Suppressor macrophage treated with lipopolysaccharide for 4 hours (primary cell): ENCODE data around the gene SHOC2.

Experiments used
- DNase-seq: peaks from one replicate; pipeline ENCODE4 v3.0.0-alpha.2; 2020

Gene SHOC2

GRCh38 chr10:110947061-110947595 is 27.7 kb downstream of the SHOC2 start:
- no peak for DNase-seq

DNA sequence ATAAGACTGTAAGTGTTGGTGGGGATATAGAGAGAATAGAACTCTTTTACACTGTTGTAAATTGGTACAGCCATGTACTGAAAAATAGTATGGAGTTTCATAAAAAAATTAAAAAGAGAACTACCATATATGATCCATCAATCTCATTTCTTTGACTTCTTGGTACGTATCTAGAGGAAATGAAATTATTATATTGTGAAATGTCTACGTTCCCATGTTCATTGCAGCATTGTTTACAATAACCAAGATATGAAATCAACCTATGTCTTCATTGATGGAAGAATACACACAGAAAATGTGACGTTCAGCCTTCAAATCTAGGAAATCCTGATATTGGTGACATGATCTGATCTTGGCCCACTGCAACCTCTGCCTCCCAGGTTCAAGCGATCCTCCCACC is 32.0 kb downstream of the SHOC2 start:
- peak; percentile 33 for DNase-seq

DNA sequence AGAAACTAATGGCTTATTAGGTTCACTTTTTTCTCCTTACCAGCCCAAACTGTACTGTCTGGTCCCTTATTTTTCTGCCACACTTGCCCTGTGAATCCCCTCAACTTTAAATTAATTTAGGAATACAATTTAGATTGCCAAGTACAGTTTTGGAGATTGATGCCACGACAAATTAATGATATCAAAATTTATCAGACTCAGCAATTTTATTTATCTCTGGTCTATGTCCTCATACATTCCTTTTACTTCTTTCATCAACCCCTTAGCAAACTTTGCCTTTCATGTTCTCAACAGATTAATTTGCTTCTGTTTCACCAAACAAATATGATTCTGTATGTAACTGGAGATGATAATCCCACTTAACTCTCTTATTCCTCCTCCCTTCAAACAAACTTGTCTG is 38.2 kb downstream of the SHOC2 start:
- DNase-seq, result no peak

GRCh38 chr10:110959379-110960332 is 40.3 kb downstream of the SHOC2 start:
- DNase-seq, result no peak

GRCh38 chr10:110960333-110960712 is 40.9 kb downstream of the SHOC2 start:
- no peak for DNase-seq

DNA sequence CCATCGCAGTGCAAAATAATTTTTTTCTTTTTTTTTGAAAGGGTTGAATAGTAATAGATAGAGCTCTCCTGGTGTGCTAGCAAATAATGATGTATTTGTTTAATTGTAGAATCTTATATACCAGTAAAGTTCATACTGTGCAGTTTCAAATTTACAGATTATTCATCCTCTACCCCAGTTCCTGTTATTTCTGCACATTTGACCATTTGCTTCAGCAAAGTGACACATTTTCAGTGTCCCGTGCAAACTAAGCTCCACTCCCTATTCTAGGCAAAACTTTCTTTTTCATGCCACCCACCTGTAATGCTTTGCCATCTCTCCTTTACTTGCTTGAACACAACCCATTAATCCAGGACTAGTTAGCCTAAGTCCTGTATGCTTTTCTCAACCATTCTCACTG is 43.0 kb downstream of the SHOC2 start:
- DNase-seq, result peak; percentile 26

- DNase-seq, result no peak
These were observed 43.8 kb downstream of the SHOC2 start for GRCh38 chr10:110963162-110963561.

GRCh38 chr10:110964681-110965080 is 45.3 kb downstream of the SHOC2 start:
- no peak for DNase-seq

- no peak for DNase-seq
These were observed 45.8 kb downstream of the SHOC2 start for GRCh38 chr10:110965216-110965615.

- DNase-seq, result no peak
These were observed 46.7 kb downstream of the SHOC2 start for GRCh38 chr10:110966146-110966545.

DNA sequence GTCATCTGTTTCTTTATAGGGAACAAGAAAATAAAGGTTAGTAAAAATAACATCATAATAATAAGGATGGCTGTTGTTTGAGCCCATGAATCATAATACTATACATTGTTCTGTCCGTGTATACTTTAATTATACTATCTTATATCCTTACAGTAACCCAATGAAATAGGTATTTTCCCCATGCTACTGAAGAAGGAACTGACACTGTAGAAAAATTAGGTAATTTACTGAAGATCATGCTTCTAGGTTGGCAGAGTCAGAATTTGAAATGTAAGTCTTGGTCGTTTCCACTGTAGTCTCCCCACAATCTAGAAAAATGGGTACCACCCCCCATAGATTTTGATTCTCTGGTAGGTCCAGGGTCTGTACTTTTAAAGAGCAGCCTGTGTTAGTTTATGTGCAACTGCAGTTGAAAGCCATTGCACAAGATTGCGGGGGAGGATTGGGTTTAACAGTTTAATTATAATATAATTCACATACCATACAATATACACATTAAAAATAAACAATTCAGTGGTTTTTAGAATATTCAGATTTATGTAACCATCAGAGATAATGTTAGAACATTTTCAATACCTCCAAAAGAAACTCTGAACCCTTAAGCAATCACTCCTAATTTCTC is 47.7 kb downstream of the SHOC2 start:
- no peak for DNase-seq

DNA sequence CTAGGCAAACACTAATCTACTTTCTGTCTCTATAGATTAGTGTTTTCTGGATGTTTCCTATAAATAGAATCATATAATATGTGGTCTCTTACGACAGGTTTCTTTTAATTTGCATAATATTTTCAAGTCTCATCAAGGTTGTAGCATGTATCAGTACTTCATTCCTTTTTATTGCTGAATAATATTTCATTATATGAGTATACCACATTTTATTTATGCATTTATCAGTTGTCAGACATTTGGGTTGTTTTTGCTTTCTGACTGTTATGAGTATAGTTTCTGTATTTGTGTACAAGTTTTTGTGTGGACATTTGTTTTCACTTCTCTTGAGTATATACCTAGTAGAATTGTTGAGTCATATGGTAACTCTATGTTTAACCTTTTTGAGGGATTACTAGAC is 48.2 kb downstream of the SHOC2 start:
- no peak for DNase-seq

DNA sequence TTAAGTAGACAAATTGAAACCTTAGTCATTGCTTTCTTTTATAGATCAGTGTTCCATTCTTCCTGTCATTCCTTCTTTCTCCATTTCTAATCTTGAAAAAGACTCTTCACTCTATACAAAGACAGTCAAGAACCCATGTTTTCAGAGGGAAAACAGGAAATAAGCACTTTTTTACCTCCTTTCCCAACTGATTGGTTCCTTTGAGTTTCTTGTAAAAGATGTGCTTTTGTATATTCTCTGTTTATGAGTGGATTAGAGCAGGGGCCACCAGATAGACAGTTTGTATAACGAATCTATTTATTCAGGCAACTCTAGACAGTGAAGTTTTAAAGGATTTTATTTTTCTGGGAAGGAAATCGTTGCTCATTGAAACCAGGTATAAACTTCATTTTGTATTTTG is 49.8 kb downstream of the SHOC2 start:
- no peak for DNase-seq

DNA sequence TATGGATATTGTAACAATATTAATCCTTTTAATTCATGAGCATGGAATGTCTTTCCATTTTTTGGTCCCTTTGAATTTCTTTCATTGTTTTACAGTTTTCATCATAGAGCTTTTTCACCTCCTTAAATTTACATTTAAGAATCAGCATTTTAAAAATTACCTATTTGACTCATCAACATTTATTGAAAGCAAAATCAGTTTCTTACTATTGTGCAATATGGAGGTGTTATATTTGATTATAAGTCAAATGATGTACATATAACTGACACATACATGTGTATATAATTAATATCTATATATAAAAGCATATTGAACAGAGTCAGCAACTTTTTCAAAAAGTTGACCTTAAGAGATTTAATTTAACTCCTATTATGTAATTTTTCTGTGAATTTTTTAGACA is 52.2 kb downstream of the SHOC2 start:
- no peak for DNase-seq

- no peak for DNase-seq
These were observed 53.1 kb downstream of the SHOC2 start for GRCh38 chr10:110972231-110973134.

GRCh38 chr10:110973400-110973799 is 54.0 kb downstream of the SHOC2 start:
- no peak for DNase-seq

- DNase-seq, result no peak
These were observed 57.2 kb downstream of the SHOC2 start for GRCh38 chr10:110976577-110976976.

DNA sequence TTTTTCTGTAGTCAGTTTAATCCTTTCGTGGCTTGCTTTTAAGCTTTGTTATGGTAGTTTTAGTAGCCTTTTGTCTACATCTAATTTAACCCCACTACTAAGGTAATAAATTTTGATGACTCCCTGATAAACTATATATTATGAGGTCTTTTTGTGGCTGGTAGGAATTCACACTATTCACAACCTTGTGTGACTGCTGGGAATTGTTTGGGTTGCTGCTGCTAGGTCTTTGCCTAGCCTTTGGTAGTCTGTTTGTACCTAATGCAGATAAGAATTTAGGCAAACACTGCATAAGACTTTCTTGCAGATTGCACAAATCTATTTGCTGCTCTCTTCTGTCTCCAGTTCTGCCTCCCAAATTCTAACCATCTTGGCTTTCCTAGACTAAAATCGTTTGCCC is 58.3 kb downstream of the SHOC2 start:
- DNase-seq, result no peak

DNA sequence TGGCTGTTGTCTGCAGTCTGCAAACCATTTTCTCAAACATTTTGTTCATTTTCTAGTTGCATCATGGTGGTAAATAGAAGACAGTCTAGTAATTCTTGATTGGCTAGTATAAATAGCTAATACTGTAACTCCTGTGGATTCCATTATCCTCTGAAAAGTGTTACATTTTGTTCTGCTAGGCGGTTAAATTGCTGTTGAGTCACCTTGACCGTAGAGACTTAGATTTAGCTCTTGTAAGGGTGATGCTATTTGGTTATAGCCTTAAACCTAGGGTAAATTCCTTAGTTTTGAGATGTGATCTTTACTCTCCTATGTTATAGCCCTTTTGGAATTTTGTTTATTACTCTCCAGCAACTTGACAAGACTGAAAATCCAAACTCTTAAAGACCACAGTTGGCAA is 58.8 kb downstream of the SHOC2 start:
- no peak for DNase-seq

DNA sequence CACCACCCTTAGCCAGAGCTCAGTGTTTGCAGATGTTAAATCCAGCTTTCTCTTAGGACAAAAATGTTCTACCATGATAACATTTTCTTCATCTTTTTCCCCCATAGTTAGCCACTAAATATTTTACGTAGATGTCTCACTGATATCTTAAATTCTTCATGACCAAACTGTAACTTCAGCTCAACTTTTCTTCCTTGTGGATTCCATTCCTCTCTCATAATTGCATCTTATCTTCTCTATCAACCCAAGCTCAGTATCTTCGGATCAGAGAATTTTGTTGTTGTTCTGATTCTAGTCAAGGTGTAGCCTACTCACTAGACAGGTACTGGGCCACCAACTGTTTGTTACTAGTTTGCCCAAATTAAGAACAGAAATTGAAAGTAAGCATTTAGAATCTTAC is 60.2 kb downstream of the SHOC2 start:
- DNase-seq, result no peak

GRCh38 chr10:110980807-110981206 is 61.4 kb downstream of the SHOC2 start:
- no peak for DNase-seq

GRCh38 chr10:110983466-110983865 is 64.1 kb downstream of the SHOC2 start:
- DNase-seq, result no peak
